Right lobe of liver (tissue), 4 donors: ENCODE measurements around the gene RFX4.

ENCODE experiments used
- POLR2A ChIP-seq: fragments of 450-650 bp; IDR thresholded peaks from one replicate; pipeline ENCODE4 v1.6.1; 2017; ENCODE audit warnings: antibody characterized with exemption, mild to moderate bottlenecking
- TF ChIP-seq, protein P1 (sequence below), 4 donors: fragments of 200-600 bp in 3 of 4; fragments of 450-650 bp in 1 of 4; IDR thresholded peaks; one replicate each; pipeline versions ENCODE4 v1.5.1 to v1.8.0; 2016 to 2022; ENCODE audit warnings: antibody characterized with exemption in 4 of 4, mild to moderate bottlenecking in 2 of 4
- donor health status: DM: no; HTN: no; CAD: no.
- donor health status: DM: no; HTN: no; CAD: no.
- donor health status: DM: no; HTN: yes; CAD: no.

DNA sequence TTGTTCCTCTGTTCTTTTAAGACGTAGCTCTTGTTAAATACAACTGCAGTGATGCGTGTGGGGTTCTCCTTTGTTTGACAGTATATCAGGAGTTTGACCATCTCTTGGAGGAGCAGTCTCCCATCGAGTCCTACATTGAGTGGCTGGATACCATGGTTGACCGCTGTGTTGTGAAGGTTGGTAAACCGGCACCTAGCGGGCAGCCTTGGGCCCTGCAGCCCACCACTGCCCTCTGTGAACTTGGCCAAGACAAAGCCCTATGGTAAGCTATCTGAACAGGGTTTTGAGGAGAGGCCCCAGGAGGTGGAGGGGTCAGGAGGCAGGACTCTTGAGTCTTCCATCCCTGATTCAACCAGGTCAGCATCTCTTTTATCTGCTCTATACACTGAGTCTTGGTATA, 137.1 kb downstream of the RFX4 start:
- TF ChIP-seq POLR2A, result no peak
- TF ChIP-seq, protein P1, sequence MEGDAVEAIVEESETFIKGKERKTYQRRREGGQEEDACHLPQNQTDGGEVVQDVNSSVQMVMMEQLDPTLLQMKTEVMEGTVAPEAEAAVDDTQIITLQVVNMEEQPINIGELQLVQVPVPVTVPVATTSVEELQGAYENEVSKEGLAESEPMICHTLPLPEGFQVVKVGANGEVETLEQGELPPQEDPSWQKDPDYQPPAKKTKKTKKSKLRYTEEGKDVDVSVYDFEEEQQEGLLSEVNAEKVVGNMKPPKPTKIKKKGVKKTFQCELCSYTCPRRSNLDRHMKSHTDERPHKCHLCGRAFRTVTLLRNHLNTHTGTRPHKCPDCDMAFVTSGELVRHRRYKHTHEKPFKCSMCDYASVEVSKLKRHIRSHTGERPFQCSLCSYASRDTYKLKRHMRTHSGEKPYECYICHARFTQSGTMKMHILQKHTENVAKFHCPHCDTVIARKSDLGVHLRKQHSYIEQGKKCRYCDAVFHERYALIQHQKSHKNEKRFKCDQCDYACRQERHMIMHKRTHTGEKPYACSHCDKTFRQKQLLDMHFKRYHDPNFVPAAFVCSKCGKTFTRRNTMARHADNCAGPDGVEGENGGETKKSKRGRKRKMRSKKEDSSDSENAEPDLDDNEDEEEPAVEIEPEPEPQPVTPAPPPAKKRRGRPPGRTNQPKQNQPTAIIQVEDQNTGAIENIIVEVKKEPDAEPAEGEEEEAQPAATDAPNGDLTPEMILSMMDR (IDR thresholded peaks at IDR 0.05), result no peak
